Transverse colon (tissue), 4 donors: ENCODE data around the gene SLIT3. TPM values are rescaled to one million over a fixed set of nuclear protein-coding genes. Genes with fewer than 3 reads are reported as not detected.

ENCODE experiments used
- DNase-seq: peaks from one replicate; pipeline ENCODE4 v3.0.0-alpha.2; 2019
- H3K27ac ChIP-seq, 4 donors: fragments of 200-600 bp; sonication (generic); 2 replicates each; pipeline ENCODE4 v1.5.1; 2016 to 2018; ENCODE audit warnings: inconsistent platforms in 4 of 4
- H3K27me3 ChIP-seq: fragments of 200-600 bp; sonication (generic); 2 replicates; pipeline ENCODE4 v1.5.1; 2017; ENCODE audit warnings: inconsistent platforms
- H3K36me3 ChIP-seq, 4 donors: fragments of 200-600 bp; sonication (generic); 2 replicates each; pipeline ENCODE4 v1.5.1; 2017 to 2019; ENCODE audit warnings: inconsistent platforms in 4 of 4
- H3K4me1 ChIP-seq, 4 donors: fragments of 200-600 bp; sonication (generic); 2 replicates each; pipeline ENCODE4 v1.5.1; 2017 to 2020; ENCODE audit warnings: inconsistent platforms in 4 of 4
- H3K4me3 ChIP-seq, 4 donors: fragments of 200-600 bp; sonication (generic); 1 replicate in 1 of 4; 2 replicates in 3 of 4; pipeline versions ENCODE4 v1.5.1 to v1.6.1; 2017 to 2019; ENCODE audit warnings: inconsistent platforms in 4 of 4
- H3K9me3 ChIP-seq, 2 donors: fragments of 200-600 bp; sonication (generic); 2 replicates each; pipeline ENCODE4 v1.5.1; 2017 to 2019; ENCODE audit warnings: inconsistent platforms in 2 of 2
- CTCF ChIP-seq, 5 experiments: fragments of 200-600 bp in 3 of 5; fragments of 450-650 bp in 2 of 5; sonication (generic) in 3 of 5; IDR thresholded peaks; 1 replicate in 2 of 5; 2 replicates in 3 of 5; pipeline ENCODE4 v1.5.1; 2016 to 2017; ENCODE audit warnings: antibody characterized with exemption in 5 of 5, inconsistent platforms in 3 of 5, mild to moderate bottlenecking in 2 of 5, moderate library complexity in 1 of 5
- EP300 ChIP-seq: sonication (generic); formaldehyde crosslinking; IDR thresholded peaks from one replicate; pipeline ENCODE4 v1.6.1; 2017; ENCODE audit warnings: antibody characterized with exemption, low read depth
- POLR2A ChIP-seq: fragments of 450-650 bp; IDR thresholded peaks from one replicate; pipeline ENCODE4 v1.6.1; 2016; ENCODE audit warnings: antibody characterized with exemption, mild to moderate bottlenecking, moderate library complexity
- POLR2AphosphoS5 ChIP-seq, 3 donors: sonication (generic); formaldehyde crosslinking; IDR thresholded peaks; one replicate each; pipeline ENCODE4 v1.6.1; 2016; ENCODE audit warnings: antibody characterized with exemption in 3 of 3
- WGBS, 2 donors: methylation state at CpG; one replicate each; pipeline ENCODE4 v1.1.5; 2018; ENCODE audit warnings: low coverage in 1 of 2; 5-methylcytosine and 5-hydroxymethylcytosine counted together
- in situ Hi-C, 4 donors: fragments of 200-750 bp; cut with MboI; loops; one replicate each; pipeline versions ENCODE4 v1.15.0 to v1.15.1; 2017; ENCODE audit warnings: low sequenced_read_pairs in 3 of 4, low pct_ligation_motif_present in 1 of 4, low pct_unique_long_range_greater_than_20kb in 1 of 4
- intact Hi-C: fragments of 100-400 bp; cut with DNase I; formaldehyde crosslinking; loops from one replicate; pipeline ENCODE4 v1.15.1; 2023; ENCODE audit warnings: low total_unique reads
- total RNA-seq, 4 donors: library from RNA; depleted of rRNA; stranded (reverse); fragments of >200 nt; gene quantifications; one replicate each; pipeline ENCODE4 v1.1.0, GENCODE V29; 2016

The SLIT3 gene
- total RNA-seq, 4 donors from 2014 or later: 6.7 to 60.5 (median 9.6) TPM

GRCh38 chr5:168820874-168821273 is 480.1 kb downstream of the SLIT3 start:
- no peaks in the 10 kb centered on the region for H3K4me1 ChIP-seq
- H3K4me3 ChIP-seq: no peak overlapping the region
- in situ Hi-C loops (no loop called here), intact Hi-C loops (no loop called here)
- no peaks in the 10 kb centered on the region for H3K27me3 ChIP-seq
- H3K9me3 ChIP-seq: no peaks in the 10 kb centered on the region
- TF ChIP-seq EP300 (no peak), CTCF (IDR thresholded peaks at IDR 0.05) (no peak), POLR2AphosphoS5 (IDR thresholded peaks at IDR 0.05) (no peak), POLR2A (no peak)
- H3K27ac ChIP-seq: no peak overlapping the region
- H3K36me3 ChIP-seq: no peaks in the 10 kb centered on the region
- WGBS, 2 donors: 79 to 80% methylated on average over 5 of the region's 5 CpGs
- no peak for DNase-seq

GRCh38 chr5:168819004-168819621 is 481.8 kb downstream of the SLIT3 start:
- Histone ChIP-seq H3K36me3 (no peaks in the 10 kb centered on the region), H3K4me1 (no peaks in the 10 kb centered on the region), H3K9me3 (no peaks in the 10 kb centered on the region), H3K27ac (no peak overlapping the region), H3K27me3 (no peaks in the 10 kb centered on the region), H3K4me3 (no peak overlapping the region)
- 74 to 80% methylated on average over 8 to 16 of the region's 16 CpGs for WGBS, 2 donors
- TF ChIP-seq CTCF (IDR thresholded peaks at IDR 0.05) (no peak), EP300 (no peak), POLR2A (no peak), POLR2AphosphoS5 (IDR thresholded peaks at IDR 0.05) (no peak)
- no peak for DNase-seq
- intact Hi-C loops: no loop called here
- in situ Hi-C loops: no loop called here

- H3K27me3 ChIP-seq: no peaks in the 10 kb centered on the region
- no peaks in the 10 kb centered on the region for H3K36me3 ChIP-seq
- no peak for TF ChIP-seq POLR2AphosphoS5 (IDR thresholded peaks at IDR 0.05)
- no peak for TF ChIP-seq POLR2A
- TF ChIP-seq CTCF (IDR thresholded peaks at IDR 0.05): no peak
- TF ChIP-seq EP300: no peak
- no peaks in the 10 kb centered on the region for H3K4me1 ChIP-seq
- DNase-seq: no peak
- no peaks in the 10 kb centered on the region for H3K9me3 ChIP-seq
- no peak overlapping the region for H3K27ac ChIP-seq
- intact Hi-C loops: no loop called here
- in situ Hi-C loops: no loop called here
- WGBS, 2 donors: 75 to 100% methylated on average over 1 to 4 of the region's 4 CpGs
- H3K4me3 ChIP-seq: no peak overlapping the region
These were observed 482.4 kb downstream of the SLIT3 start for GRCh38 chr5:168818558-168818957.

GRCh38 chr5:168817591-168817990 is 483.3 kb downstream of the SLIT3 start:
- Histone ChIP-seq H3K4me1 (no peaks in the 10 kb centered on the region), H3K9me3 (no peaks in the 10 kb centered on the region)
- in situ Hi-C loops: no loop called here

More at GRCh38 chr5:168817591-168817990, 483.3 kb downstream of the SLIT3 start:
- no peak overlapping the region for H3K4me3 ChIP-seq
- DNase-seq: no peak
- no peak overlapping the region for H3K27ac ChIP-seq
- TF ChIP-seq EP300: no peak
- no peak for TF ChIP-seq POLR2A
- TF ChIP-seq CTCF (IDR thresholded peaks at IDR 0.05): no peak
- intact Hi-C loops: no loop called here
- WGBS, 2 donors: 73 to 81% methylated on average over 5 of the region's 5 CpGs
- H3K27me3 ChIP-seq: no peaks in the 10 kb centered on the region
- H3K36me3 ChIP-seq: no peaks in the 10 kb centered on the region
